Measurements from ENCODE around the gene CCSER2. TPM values are rescaled to one million over a fixed set of nuclear protein-coding genes. Genes with fewer than 3 reads are reported as not detected.

The CCSER2 gene
- total and polyA plus RNA-seq, 8 donors, result 7.0 to 87.9 (median 27.1) TPM

- DNase-seq, result no peak
- Histone ChIP-seq H3K27ac (no peak overlapping the region), H3K27me3 (no peaks in the 10 kb centered on the region), H3K9me3 (no peaks in the 10 kb centered on the region), H3K36me3 (peaks cover 3 to 20% (median 10%) of the 10 kb centered on the region in 4 donors), H3K4me3 (no peak overlapping the region), H3K4me1 (peaks cover 0 to 12% (median 0%) of the 10 kb centered on the region in 4 donors)
- WGBS, 5 donors, result 17 to 33% (median 27%) methylated on average over 1 of the region's 1 CpG
- intact Hi-C loops (cut with DNase I; ENCODE audit: low total_unique reads), result no loop called here
- TF ChIP-seq EP300 (IDR thresholded peaks at IDR 0.05), result no peak
- TF ChIP-seq, protein P1, sequence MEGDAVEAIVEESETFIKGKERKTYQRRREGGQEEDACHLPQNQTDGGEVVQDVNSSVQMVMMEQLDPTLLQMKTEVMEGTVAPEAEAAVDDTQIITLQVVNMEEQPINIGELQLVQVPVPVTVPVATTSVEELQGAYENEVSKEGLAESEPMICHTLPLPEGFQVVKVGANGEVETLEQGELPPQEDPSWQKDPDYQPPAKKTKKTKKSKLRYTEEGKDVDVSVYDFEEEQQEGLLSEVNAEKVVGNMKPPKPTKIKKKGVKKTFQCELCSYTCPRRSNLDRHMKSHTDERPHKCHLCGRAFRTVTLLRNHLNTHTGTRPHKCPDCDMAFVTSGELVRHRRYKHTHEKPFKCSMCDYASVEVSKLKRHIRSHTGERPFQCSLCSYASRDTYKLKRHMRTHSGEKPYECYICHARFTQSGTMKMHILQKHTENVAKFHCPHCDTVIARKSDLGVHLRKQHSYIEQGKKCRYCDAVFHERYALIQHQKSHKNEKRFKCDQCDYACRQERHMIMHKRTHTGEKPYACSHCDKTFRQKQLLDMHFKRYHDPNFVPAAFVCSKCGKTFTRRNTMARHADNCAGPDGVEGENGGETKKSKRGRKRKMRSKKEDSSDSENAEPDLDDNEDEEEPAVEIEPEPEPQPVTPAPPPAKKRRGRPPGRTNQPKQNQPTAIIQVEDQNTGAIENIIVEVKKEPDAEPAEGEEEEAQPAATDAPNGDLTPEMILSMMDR (IDR thresholded peaks at IDR 0.05), result no peak
- no peak for TF ChIP-seq POLR2AphosphoS5 (IDR thresholded peaks at IDR 0.05)
- TF ChIP-seq POLR2A (IDR thresholded peaks at IDR 0.05), result no peak
Observed at GRCh38 chr10:84452003-84452402, 123.6 kb downstream of the CCSER2 start.

DNA sequence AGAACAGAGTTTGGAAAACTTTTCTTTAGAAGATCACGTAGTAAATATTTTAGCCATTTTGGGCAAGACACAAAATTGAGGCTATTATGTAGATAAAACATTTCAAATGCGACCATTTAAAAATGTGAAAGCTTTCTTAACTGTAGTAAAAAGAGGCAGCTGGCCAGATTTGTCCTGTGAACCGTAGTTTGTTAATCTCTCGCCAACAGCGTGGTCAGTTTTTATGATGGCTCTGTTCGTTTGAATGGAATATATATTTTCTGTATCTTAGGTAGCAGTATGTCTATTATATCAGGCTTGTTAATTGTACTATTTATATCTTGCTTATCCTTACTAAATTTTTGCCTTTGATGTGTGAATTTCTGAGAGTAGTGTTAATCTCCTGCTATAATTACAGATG, 124.9 kb downstream of the CCSER2 start:
- Histone ChIP-seq H3K27ac (no peak overlapping the region), H3K4me1 (peaks cover 0 to 12% (median 0%) of the 10 kb centered on the region in 4 donors), H3K9me3 (no peaks in the 10 kb centered on the region), H3K27me3 (no peaks in the 10 kb centered on the region), H3K4me3 (no peak overlapping the region), H3K36me3 (peaks cover 0 to 12% (median 4%) of the 10 kb centered on the region in 4 donors)
- DNase-seq, result no peak
- TF ChIP-seq POLR2AphosphoS5 (IDR thresholded peaks at IDR 0.05) (no peak), EP300 (IDR thresholded peaks at IDR 0.05) (no peak), POLR2A (IDR thresholded peaks at IDR 0.05) (no peak)
- TF ChIP-seq, protein P1 (IDR thresholded peaks at IDR 0.05), result no peak
- intact Hi-C loops (cut with DNase I; ENCODE audit: low total_unique reads), result no loop called here
- 92 to 94% (median 93%) methylated on average over 6 of the region's 6 CpGs for WGBS, 5 donors

DNA sequence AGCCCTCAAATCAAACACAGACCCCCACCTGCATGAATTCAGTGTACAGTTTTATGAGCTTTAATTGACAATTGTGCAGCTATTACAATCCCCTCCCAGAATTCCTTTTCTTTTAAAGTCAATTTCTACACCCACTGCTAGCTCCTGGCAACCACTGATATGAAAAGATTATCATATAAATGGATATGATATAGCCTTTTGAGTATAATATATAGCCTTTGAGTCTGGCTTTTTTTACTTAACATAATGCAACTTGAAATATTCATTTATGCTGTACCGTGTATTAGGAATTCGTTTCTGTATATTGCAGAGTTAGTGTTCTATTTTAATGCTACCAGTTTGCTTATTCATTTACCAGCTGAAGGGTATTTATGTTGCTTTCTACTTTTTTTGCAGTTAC, 127.7 kb downstream of the CCSER2 start:
- 45 to 80% (median 53%) methylated on average over 2 of the region's 2 CpGs for WGBS, 5 donors
- intact Hi-C loops (cut with DNase I; ENCODE audit: low total_unique reads), result no loop called here
- no peak for DNase-seq
- TF ChIP-seq, protein P1 (IDR thresholded peaks at IDR 0.05), result no peak
- TF ChIP-seq POLR2AphosphoS5 (IDR thresholded peaks at IDR 0.05), result no peak
- no peak for TF ChIP-seq POLR2A (IDR thresholded peaks at IDR 0.05)
- H3K27ac ChIP-seq, result peak overlapping the region in 1 of 5 donors; percentile 24
- no peaks in the 10 kb centered on the region for H3K27me3 ChIP-seq
- peaks cover 0 to 12% (median 0%) of the 10 kb centered on the region in 4 donors for H3K4me1 ChIP-seq
- peaks cover 0 to 8% (median 3%) of the 10 kb centered on the region in 4 donors for H3K9me3 ChIP-seq
- H3K36me3 ChIP-seq, result peaks cover 0 to 16% (median 15%) of the 10 kb centered on the region in 4 donors
- no peak overlapping the region for H3K4me3 ChIP-seq

DNA sequence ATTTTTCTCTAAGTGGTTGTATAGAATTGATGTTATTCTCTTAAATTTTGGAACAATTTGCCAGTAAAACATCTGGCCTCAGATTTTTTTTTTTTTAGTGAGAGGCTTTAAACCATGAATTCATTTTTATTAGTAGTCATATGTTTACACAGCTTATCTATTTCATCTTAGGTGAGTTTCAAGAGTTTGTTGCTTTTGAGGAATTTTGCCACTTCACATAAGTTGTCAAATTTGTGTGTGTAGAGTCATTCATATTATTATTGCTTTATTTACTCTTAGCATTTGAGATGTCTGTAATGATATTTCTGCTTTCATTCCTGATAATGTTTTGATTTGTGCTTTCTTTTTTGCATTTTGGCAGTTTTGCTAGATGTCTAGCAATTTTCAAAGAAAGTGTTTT, 132.1 kb downstream of the CCSER2 start:
- intact Hi-C loops (cut with DNase I; ENCODE audit: low total_unique reads), result no loop called here
- H3K4me3 ChIP-seq, result no peak overlapping the region
- H3K9me3 ChIP-seq, result peaks cover 0 to 8% (median 3%) of the 10 kb centered on the region in 4 donors
- H3K27ac ChIP-seq, result no peak overlapping the region
- DNase-seq, result no peak
- H3K27me3 ChIP-seq, result no peaks in the 10 kb centered on the region
- H3K4me1 ChIP-seq, result peaks cover 0 to 17% (median 4%) of the 10 kb centered on the region in 4 donors
- TF ChIP-seq EP300 (IDR thresholded peaks at IDR 0.05) (no peak), POLR2A (IDR thresholded peaks at IDR 0.05) (no peak), POLR2AphosphoS5 (IDR thresholded peaks at IDR 0.05) (no peak)
- TF ChIP-seq, protein P1 (IDR thresholded peaks at IDR 0.05), result no peak
- H3K36me3 ChIP-seq, result peaks cover 0 to 29% (median 21%) of the 10 kb centered on the region in 4 donors
